Measurements from ENCODE around the gene MSX1. TPM values are rescaled to one million over a fixed set of nuclear protein-coding genes. Genes with fewer than 3 reads are reported as not detected.
A peak's percentile ranks its signal among the peaks of the same experiment; 100 is the strongest.

MSX1 gene
- total RNA-seq, 1 experiment from 2014 or later: 0.07 TPM

DNA sequence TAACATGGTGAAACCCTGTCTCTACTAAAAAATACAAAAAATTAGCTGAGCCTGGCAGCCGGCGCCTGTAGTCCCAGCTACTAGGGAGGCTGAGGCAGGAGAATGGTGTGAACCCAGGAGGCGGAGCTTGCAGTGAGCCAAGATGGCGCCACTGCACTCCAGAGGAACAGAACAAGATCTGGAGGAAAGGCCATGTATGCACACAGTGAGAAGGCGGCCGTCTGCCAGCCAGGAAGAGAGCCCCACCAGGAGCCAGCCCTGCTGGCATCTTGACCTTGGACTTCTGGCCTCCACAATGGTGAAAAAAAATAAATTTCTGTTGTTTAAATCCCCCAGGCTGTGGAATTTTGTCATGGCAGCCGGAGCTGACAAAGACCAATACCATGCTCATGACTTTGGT is 28.2 kb upstream of the MSX1 start:
- no peak for DNase-seq
- Histone ChIP-seq H3K4me3 (ENCODE audit: insufficient read depth, low read depth, low read length) (no peak overlapping the region), H3K27me3 (ENCODE audit: control insufficient read depth, insufficient read depth, low read length) (no peaks in the 10 kb centered on the region), H3K36me3 (replicated peaks; ENCODE audit: control insufficient read depth, insufficient read depth, low read length) (no peaks in the 10 kb centered on the region)

GRCh38 chr4:4831825-4832224 is 27.6 kb upstream of the MSX1 start:
- Histone ChIP-seq H3K4me3 (ENCODE audit: insufficient read depth, low read depth, low read length) (no peak overlapping the region), H3K36me3 (replicated peaks; ENCODE audit: control insufficient read depth, insufficient read depth, low read length) (no peaks in the 10 kb centered on the region), H3K27me3 (ENCODE audit: control insufficient read depth, insufficient read depth, low read length) (no peaks in the 10 kb centered on the region)
- DNase-seq: no peak

DNA sequence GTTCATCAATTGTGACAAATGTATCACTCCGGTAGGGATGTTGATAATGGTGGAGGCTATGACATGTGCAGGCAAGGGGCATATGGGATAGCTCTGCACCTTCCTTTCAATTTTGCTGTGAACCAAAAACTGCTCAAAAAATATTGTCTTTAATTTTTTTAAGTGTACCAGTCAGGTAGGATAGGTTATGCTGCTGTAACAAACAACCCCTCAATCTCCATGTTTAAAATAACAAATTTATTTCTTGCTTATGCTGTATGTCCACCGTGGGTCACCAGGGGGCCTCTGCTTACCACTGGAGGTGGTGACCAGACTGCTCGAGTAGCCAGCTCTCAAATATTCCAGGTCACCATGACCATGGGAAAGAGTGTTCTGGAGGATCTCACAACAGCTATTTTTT is 23.4 kb upstream of the MSX1 start:
- H3K4me3 ChIP-seq (ENCODE audit: insufficient read depth, low read depth, low read length): no peak overlapping the region
- no peaks in the 10 kb centered on the region for H3K36me3 ChIP-seq (replicated peaks; ENCODE audit: control insufficient read depth, insufficient read depth, low read length)
- H3K27me3 ChIP-seq (ENCODE audit: control insufficient read depth, insufficient read depth, low read length): peaks cover 2% of the 10 kb centered on the region; the same call in 1 of the 2 replicates
- no peak for DNase-seq

- DNase-seq: no peak
- H3K36me3 ChIP-seq (replicated peaks; ENCODE audit: control insufficient read depth, insufficient read depth, low read length): no peaks in the 10 kb centered on the region
- H3K4me3 ChIP-seq (ENCODE audit: insufficient read depth, low read depth, low read length): no peak overlapping the region
- peaks cover 4% of the 10 kb centered on the region for H3K27me3 ChIP-seq (ENCODE audit: control insufficient read depth, insufficient read depth, low read length)
Measured at GRCh38 chr4:4837316-4837715, 22.1 kb upstream of the MSX1 start.

DNA sequence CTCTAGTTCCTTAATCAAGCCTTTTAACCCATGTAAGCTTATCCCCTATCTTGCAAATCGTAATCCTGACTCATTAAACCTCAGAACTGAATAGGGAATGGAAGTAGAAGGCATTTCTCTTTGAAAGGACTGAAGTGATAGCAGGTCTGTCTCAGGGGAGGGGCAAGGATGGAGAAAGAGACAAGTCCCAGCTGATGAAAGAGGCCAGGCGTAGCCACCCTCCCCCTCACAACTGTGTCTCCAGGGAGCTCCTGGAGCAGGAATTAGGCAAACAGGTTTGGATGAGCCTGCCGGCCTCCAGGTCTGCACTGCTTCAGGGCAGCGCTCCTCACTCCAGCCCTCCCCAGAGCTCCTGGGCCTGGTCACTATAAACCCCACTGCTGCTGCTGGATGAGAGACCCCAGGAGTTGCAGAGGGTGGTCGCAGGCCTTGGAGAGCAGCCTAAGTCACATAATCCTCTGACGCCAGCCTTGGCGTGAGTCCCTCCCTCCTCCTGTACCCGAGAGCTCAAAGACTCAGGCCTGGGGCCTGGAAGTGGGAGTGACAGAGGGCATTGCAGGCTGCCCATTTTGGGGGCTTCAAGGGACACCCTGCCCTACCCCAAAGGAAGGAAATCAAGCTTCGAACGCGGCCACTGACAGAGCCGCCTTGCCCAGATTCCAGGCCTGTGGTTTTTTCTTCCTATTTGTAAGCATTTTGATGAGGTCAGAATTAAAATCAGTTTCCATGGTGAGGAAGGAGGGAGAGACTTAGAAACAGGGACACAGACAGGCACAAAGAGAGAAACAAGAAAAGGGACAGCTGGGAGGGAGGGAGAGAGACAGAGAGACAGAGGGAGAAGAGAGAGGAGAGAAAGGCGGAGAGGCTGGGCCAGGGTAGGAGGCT is 21.2 kb upstream of the MSX1 start:
- peaks cover 5% of the 10 kb centered on the region for H3K27me3 ChIP-seq (ENCODE audit: control insufficient read depth, insufficient read depth, low read length)
- DNase-seq: no peak
- H3K4me3 ChIP-seq (ENCODE audit: insufficient read depth, low read depth, low read length): no peak overlapping the region
- H3K36me3 ChIP-seq (replicated peaks; ENCODE audit: control insufficient read depth, insufficient read depth, low read length): no peaks in the 10 kb centered on the region

- DNase-seq: peak; percentile 45
- Histone ChIP-seq H3K27me3 (ENCODE audit: control insufficient read depth, insufficient read depth, low read length) (peaks cover 5% of the 10 kb centered on the region), H3K4me3 (ENCODE audit: insufficient read depth, low read depth, low read length) (no peak overlapping the region)
Measured at GRCh38 chr4:4838936-4839810, 20.3 kb upstream of the MSX1 start.

GRCh38 chr4:4840351-4840750 is 19.1 kb upstream of the MSX1 start:
- Histone ChIP-seq H3K27me3 (ENCODE audit: control insufficient read depth, insufficient read depth, low read length) (peaks cover 5% of the 10 kb centered on the region), H3K4me3 (ENCODE audit: insufficient read depth, low read depth, low read length) (no peak overlapping the region), H3K36me3 (replicated peaks; ENCODE audit: control insufficient read depth, insufficient read depth, low read length) (no peaks in the 10 kb centered on the region)
- peak; percentile 25 for DNase-seq

More at GRCh38 chr4:4838936-4839810, 20.3 kb upstream of the MSX1 start:
- no peaks in the 10 kb centered on the region for H3K36me3 ChIP-seq (replicated peaks; ENCODE audit: control insufficient read depth, insufficient read depth, low read length)

- H3K4me3 ChIP-seq (ENCODE audit: insufficient read depth, low read depth, low read length): no peak overlapping the region
- H3K36me3 ChIP-seq (replicated peaks; ENCODE audit: control insufficient read depth, insufficient read depth, low read length): no peaks in the 10 kb centered on the region
- DNase-seq: no peak
- H3K27me3 ChIP-seq (ENCODE audit: control insufficient read depth, insufficient read depth, low read length): peaks cover 5% of the 10 kb centered on the region
Measured at GRCh38 chr4:4841156-4841555, 18.3 kb upstream of the MSX1 start.

DNA sequence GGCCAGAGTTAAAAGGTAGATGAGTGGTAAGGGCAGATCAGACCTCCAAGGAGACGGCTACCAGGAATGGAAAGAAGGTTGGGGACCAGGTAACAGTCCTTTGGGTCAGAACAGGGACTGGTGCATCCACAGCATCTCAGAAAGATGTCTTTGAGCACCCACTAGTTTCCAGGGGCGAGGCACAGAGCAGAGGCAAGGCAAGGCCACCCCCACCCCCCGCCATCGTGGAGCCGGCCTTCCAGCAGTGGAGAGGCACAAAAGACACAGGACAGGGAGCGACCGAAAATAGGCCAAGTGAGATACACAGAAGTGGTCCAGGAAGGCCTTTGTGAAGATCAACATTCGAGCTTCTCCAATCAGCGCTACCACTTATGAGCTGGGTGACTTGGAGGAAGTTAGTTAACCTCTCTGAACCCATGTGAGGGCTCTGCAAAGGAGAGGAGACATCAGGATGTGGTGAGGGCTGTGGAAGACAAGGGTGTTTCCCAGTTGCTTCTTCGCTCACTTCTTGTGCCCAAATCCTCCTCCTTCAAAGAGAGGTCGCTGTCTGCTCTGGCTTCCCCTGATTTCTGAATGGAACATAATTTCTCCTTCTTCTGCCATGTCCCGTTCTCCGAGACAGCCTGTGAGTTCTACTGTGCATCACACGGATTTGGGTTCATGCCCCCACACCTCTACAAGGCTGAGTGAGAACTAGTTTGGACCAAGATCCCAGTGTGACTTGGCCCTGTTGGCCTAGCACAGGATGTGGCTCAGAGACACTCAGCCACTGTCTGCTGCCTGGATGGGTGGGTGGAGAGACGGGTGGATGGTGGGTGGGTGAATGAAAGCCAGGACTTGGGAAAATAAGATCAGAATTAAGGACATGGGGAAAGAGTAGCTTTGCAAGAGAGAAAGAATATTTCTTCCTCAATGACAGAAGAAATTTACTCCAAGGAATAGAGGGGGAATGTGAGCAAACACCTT is 16.7 kb upstream of the MSX1 start:
- DNase-seq: peak; percentile 23
- Histone ChIP-seq H3K4me3 (ENCODE audit: insufficient read depth, low read depth, low read length) (no peak overlapping the region), H3K27me3 (ENCODE audit: control insufficient read depth, insufficient read depth, low read length) (peaks cover 5% of the 10 kb centered on the region), H3K36me3 (replicated peaks; ENCODE audit: control insufficient read depth, insufficient read depth, low read length) (no peaks in the 10 kb centered on the region)

GRCh38 chr4:4843635-4844291 is 15.7 kb upstream of the MSX1 start:
- Histone ChIP-seq H3K36me3 (replicated peaks; ENCODE audit: control insufficient read depth, insufficient read depth, low read length) (no peaks in the 10 kb centered on the region), H3K27me3 (ENCODE audit: control insufficient read depth, insufficient read depth, low read length) (peaks cover 5% of the 10 kb centered on the region), H3K4me3 (ENCODE audit: insufficient read depth, low read depth, low read length) (no peak overlapping the region)
- DNase-seq: peak; percentile 61

GRCh38 chr4:4845027-4845426 is 14.4 kb upstream of the MSX1 start:
- no peaks in the 10 kb centered on the region for H3K36me3 ChIP-seq (replicated peaks; ENCODE audit: control insufficient read depth, insufficient read depth, low read length)
- H3K27me3 ChIP-seq (ENCODE audit: control insufficient read depth, insufficient read depth, low read length): peaks cover 13% of the 10 kb centered on the region
- no peak overlapping the region for H3K4me3 ChIP-seq (ENCODE audit: insufficient read depth, low read depth, low read length)
- DNase-seq: peak; percentile 11

DNA sequence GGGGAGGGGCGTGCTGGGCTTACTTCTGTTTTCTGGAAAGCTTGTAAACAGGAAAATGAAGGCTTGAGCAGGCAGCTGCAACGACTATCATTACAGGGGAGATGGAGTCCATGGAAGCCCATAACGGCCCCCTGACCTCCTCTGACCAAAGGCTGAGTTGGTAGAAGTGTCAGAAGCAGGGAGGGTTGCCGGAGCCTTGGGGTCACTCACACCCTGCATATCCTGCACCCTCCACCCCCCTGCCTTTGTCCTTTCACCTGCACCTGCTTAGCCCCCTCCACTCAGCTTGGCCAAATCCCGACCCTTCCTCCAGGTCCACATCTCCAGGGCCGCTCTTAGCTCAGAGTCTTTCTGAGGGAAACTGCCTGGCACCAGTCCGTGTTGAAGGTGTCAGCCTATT is 12.5 kb upstream of the MSX1 start:
- no peak overlapping the region for H3K4me3 ChIP-seq (ENCODE audit: insufficient read depth, low read depth, low read length)
- peak; percentile 17 for DNase-seq
- H3K36me3 ChIP-seq (replicated peaks; ENCODE audit: control insufficient read depth, insufficient read depth, low read length): no peaks in the 10 kb centered on the region
- peaks cover 28% of the 10 kb centered on the region for H3K27me3 ChIP-seq (ENCODE audit: control insufficient read depth, insufficient read depth, low read length)

GRCh38 chr4:4848540-4848939 is 10.9 kb upstream of the MSX1 start:
- peaks cover 42% of the 10 kb centered on the region for H3K27me3 ChIP-seq (ENCODE audit: control insufficient read depth, insufficient read depth, low read length)
- H3K36me3 ChIP-seq (replicated peaks; ENCODE audit: control insufficient read depth, insufficient read depth, low read length): no peaks in the 10 kb centered on the region
- no peak for DNase-seq
- no peak overlapping the region for H3K4me3 ChIP-seq (ENCODE audit: insufficient read depth, low read depth, low read length)
